Naive thymus-derived CD8-positive, alpha-beta T cell (primary cell): ENCODE data around the gene MYZAP. TPM values are rescaled to one million over a fixed set of nuclear protein-coding genes. Genes with fewer than 3 reads are reported as not detected.

Source experiments
- ATAC-seq, 2 donors: fragments of 150-1000 bp; cut with Tn5 transposase in 1 of 2; sonication (Bioruptor Pico), chemical (Tn5 transposase) in 1 of 2; 1 replicate in 1 of 2; 2 replicates in 1 of 2; pipeline ENCODE4 v1.10.0; 2021; ENCODE audit warnings: mild to moderate bottlenecking in 2 of 2, moderate library complexity in 2 of 2
- POLR2A ChIA-PET: fragments of 350-600 bp; sonication (Branson Sonifier 250); formaldehyde crosslinking; loops from one replicate; lab custom pipeline; 2021; ENCODE audit warnings: antibody characterized with exemption; lab: Charles Lee
- DNase-seq, 10 donors: peaks; one replicate each; pipeline versions ENCODE4 v3.0.0 to v3.0.0-alpha.2; 2020 to 2022
- H3K27ac Mint-ChIP-seq, 10 donors: one replicate each; pipeline ENCODE4 v1.8.0; 2020 to 2022; ENCODE audit warnings: mild to moderate bottlenecking in 10 of 10, mixed read lengths in 10 of 10, moderate library complexity in 4 of 10, inconsistent platforms in 1 of 10
- H3K27me3 Mint-ChIP-seq, 5 donors: one replicate each; pipeline ENCODE4 v1.8.0; 2021 to 2022; ENCODE audit warnings: mixed read lengths in 5 of 5
- H3K36me3 Mint-ChIP-seq, 3 donors: one replicate each; pipeline ENCODE4 v1.8.0; 2020 to 2022; ENCODE audit warnings: mixed read lengths in 3 of 3, mild to moderate bottlenecking in 2 of 3, inconsistent platforms in 1 of 3
- H3K4me1 Mint-ChIP-seq, 4 donors: one replicate each; pipeline ENCODE4 v1.8.0; 2021 to 2022; ENCODE audit warnings: mixed read lengths in 4 of 4
- H3K4me3 Mint-ChIP-seq, 10 donors: one replicate each; pipeline ENCODE4 v1.8.0; 2020 to 2022; ENCODE audit warnings: mild to moderate bottlenecking in 10 of 10, mixed read lengths in 10 of 10, moderate library complexity in 6 of 10, inconsistent platforms in 1 of 10
- H3K9me3 Mint-ChIP-seq, 9 donors: one replicate each; pipeline ENCODE4 v1.8.0; 2020 to 2022; ENCODE audit warnings: mixed read lengths in 9 of 9, mild to moderate bottlenecking in 3 of 9, inconsistent platforms in 1 of 9, moderate library complexity in 1 of 9
- polyA plus RNA-seq, 3 donors: library from polyadenylated mRNA; unstranded; fragments of 300-500 nt; fragmentation: Illumina TruSeq; gene quantifications; one replicate each; pipeline ENCODE4 v1.2.3, GENCODE V29; 2021
- total RNA-seq, 8 experiments: library from RNA in 2 of 8; stranded (reverse) in 2 of 8; gene quantifications; one replicate each; pipeline ENCODE4 v1.2.3 and lab custom pipeline; 2021 to 2026

Gene MYZAP
- total and polyA plus RNA-seq, 5 experiments from 2014 or later: 0.20 to 0.26 TPM; not detected in 3

DNA sequence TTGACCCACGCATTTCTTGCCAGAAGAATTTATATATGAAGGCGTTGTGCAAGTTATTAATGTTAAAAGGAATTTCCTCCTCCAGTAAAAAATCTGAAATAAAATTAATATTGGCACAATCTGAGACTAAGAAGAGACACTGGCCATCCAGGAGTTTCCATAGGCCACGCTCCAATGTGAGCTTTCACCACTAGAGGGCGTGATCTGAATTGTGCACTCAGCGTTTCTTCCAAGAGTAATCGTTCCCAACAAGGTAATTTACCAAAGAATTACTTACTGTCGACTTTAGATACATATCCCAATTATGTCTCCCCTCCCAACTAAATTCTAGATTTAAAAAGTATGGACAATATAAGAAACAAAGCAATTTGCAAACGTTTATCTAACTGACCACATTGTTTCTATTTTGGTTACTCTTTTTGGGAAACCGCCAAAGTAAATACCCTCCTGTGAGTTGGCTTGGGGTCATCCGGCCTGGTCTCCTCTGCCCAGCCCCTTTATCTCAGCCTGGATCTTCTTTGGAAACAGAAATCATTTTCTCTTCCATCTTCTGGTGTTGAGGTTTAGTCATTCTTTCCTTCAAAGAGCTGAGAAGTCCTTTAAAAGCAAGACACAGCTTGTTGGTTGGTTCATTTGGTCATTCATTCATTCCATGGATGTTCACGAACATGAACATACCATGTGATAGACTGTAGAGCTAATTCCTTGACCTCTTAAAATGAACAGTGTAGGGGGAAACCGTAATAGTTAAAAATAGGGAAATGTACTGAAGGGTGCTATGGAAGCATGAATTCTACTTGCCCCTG lies 141.0 kb downstream of the MYZAP start:
- no peak overlapping the region for H3K27ac Mint-ChIP-seq
- DNase-seq (peak in 7 of 10 donors; percentile 11 to 40 (median 32)), ATAC-seq (peak in 1 of 2 donors; percentile 46)
- POLR2A ChIA-PET: no interaction called here
- peaks cover 0 to 9% (median 3%) of the 10 kb centered on the region in 4 donors for H3K4me1 Mint-ChIP-seq
- H3K4me3 Mint-ChIP-seq: no peak overlapping the region
- H3K36me3 Mint-ChIP-seq: peaks cover 3 to 8% (median 6%) of the 10 kb centered on the region in 3 donors
- no peaks in the 10 kb centered on the region for H3K27me3 Mint-ChIP-seq
- H3K9me3 Mint-ChIP-seq: peaks cover 0 to 5% (median 0%) of the 10 kb centered on the region in 9 donors

DNA sequence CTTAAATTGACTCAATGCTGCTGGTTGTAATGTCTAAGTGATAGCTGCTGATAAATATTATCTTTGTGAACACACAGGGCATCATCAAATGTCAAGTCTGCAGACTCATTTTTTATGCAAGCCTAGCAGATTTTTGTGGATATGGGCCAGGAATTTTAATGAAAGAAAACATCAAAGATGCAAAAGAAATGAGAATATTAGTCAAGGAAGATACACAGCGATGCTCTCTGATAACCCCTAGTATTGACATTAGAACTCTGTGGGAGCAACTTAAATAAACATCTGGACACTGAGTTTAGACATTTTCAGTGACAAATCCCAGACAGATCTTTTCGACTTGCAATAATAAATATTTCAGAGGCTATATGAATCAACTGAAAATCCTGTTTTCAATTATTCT lies 143.2 kb downstream of the MYZAP start:
- H3K4me1 Mint-ChIP-seq: peaks cover 0 to 11% (median 3%) of the 10 kb centered on the region in 4 donors
- no peak overlapping the region for H3K4me3 Mint-ChIP-seq
- peaks cover 3 to 8% (median 6%) of the 10 kb centered on the region in 3 donors for H3K36me3 Mint-ChIP-seq
- no peak for ATAC-seq
- peaks cover 0 to 5% (median 0%) of the 10 kb centered on the region in 9 donors for H3K9me3 Mint-ChIP-seq
- POLR2A ChIA-PET: no interaction called here
- no peak for DNase-seq
- H3K27me3 Mint-ChIP-seq: no peaks in the 10 kb centered on the region
- H3K27ac Mint-ChIP-seq: no peak overlapping the region

Other genes with a start within 250 kb of the MYZAP start
- not detected for gene CGNL1, start 215.4 kb upstream of the MYZAP start, total RNA-seq
- gene CGNL1, start 215.4 kb upstream of the MYZAP start, polyA plus RNA-seq: not detected
- gene POLR2M, start 114.8 kb downstream of the MYZAP start, total RNA-seq: 100 to 1,000 TPM; 106 to 114 TPM
- 10 to 100 TPM; 46.0 to 56.7 (median 52.0) TPM for gene POLR2M, start 114.8 kb downstream of the MYZAP start, polyA plus RNA-seq